Myometrial cell (primary cell): ENCODE measurements around the gene GALNT16. TPM values are rescaled to one million over a fixed set of nuclear protein-coding genes. Genes with fewer than 3 reads are reported as not detected.

ENCODE experiments used
- total RNA-seq: library from RNA; depleted of rRNA; stranded (reverse); fragments of >200 nt; gene quantifications from 2 replicates; pipeline ENCODE4 v1.2.3, GENCODE V29; 2015

The GALNT16 gene
- total RNA-seq: not detected in 2 replicates

GRCh38 chr14:69259527-69260189, at the start of gene GALNT16:
GALNT16 (plus strand) TSS chr14:69260158; CDS start chr14:69260291, 133 bp downstream.

GRCh38 chr14:69398053-69398817, 138.3 kb downstream of the GALNT16 start, which contains the start of the genes ERH and SLC39A9:
ERH (minus strand) TSS chr14:69398299; CDS start chr14:69398233, 66 bp downstream.
SLC39A9 (plus strand) TSS chr14:69398692; CDS start chr14:69399370, 678 bp downstream.

Other genes starting within 250 kb of the GALNT16 start
- 17.0 TPM in 2 replicates for gene DCAF5, start 107.0 kb upstream of the GALNT16 start, total RNA-seq
- 22.3 and 25.9 TPM in 2 replicates for gene EXD2, start 68.7 kb upstream of the GALNT16 start, total RNA-seq
- 141 and 190 TPM in 2 replicates for gene ERH, start 138.1 kb downstream of the GALNT16 start, total RNA-seq
- gene SLC39A9, start 138.5 kb downstream of the GALNT16 start, total RNA-seq: 88.2 and 89.7 TPM in 2 replicates
- not detected in 2 replicates for gene PLEKHD1, start 224.6 kb downstream of the GALNT16 start, total RNA-seq